Loucy (cell line): ENCODE results near the gene ATPAF2.

Source experiments
- H2AFZ ChIP-seq: fragments of 200-600 bp; sonication (generic); 2 replicates; pipeline ENCODE4 v1.6.0; 2016; ENCODE audit warnings: antibody characterized with exemption, mild to moderate bottlenecking, low read length, moderate library complexity
- H3F3A ChIP-seq: fragments of 200-600 bp; 2 replicates; pipeline ENCODE4 v1.6.0; 2016; ENCODE audit warnings: antibody characterized with exemption, low read depth, mild to moderate bottlenecking
- H3K27me3 ChIP-seq: fragments of 200-600 bp; sonication (generic); 2 replicates; pipeline ENCODE4 v1.6.1; 2014; ENCODE audit warnings: low read length, mild to moderate bottlenecking; ENCODE audit not compliant: insufficient read depth, poor library complexity, severe bottlenecking
- H3K36me3 ChIP-seq: fragments of 200-600 bp; sonication (generic); 2 replicates; pipeline ENCODE4 v1.6.1; 2016; ENCODE audit warnings: low read length; ENCODE audit not compliant: insufficient read depth
- H3K4me1 ChIP-seq: fragments of 200-600 bp; sonication (generic); 2 replicates; pipeline ENCODE4 v1.5.1; 2014; ENCODE audit warnings: low read length, mild to moderate bottlenecking; ENCODE audit not compliant: insufficient read depth, poor library complexity, severe bottlenecking
- H3K4me2 ChIP-seq: fragments of 200-600 bp; sonication (generic); 2 replicates; pipeline ENCODE4 v1.6.0; 2014; ENCODE audit warnings: antibody characterized with exemption, low read length, low read depth, mild to moderate bottlenecking; ENCODE audit not compliant: poor library complexity, severe bottlenecking
- H3K4me3 ChIP-seq: fragments of 200-600 bp; sonication (generic); 2 replicates; pipeline ENCODE4 v1.5.1; 2014; ENCODE audit warnings: low read length, mild to moderate bottlenecking, mixed read lengths; ENCODE audit not compliant: poor library complexity, severe bottlenecking
- H3K79me2 ChIP-seq: fragments of 200-600 bp; sonication (generic); 2 replicates; pipeline ENCODE4 v1.6.1; 2014; ENCODE audit warnings: low read length; ENCODE audit not compliant: insufficient read depth
- H3K9ac ChIP-seq: fragments of 200-600 bp; sonication (generic); 2 replicates; pipeline ENCODE4 v1.6.0; 2014; ENCODE audit warnings: mild to moderate bottlenecking, low read depth, low read length, moderate library complexity; ENCODE audit not compliant: poor library complexity, severe bottlenecking
- H3K9me2 ChIP-seq: fragments of 200-600 bp; sonication (generic); replicated peaks from 2 replicates; pipeline ENCODE4 v1.6.1; 2016; ENCODE audit warnings: low read depth, low read length, mixed read lengths
- H3K9me3 ChIP-seq: fragments of 200-600 bp; sonication (generic); 2 replicates; pipeline ENCODE4 v1.6.1; 2014; ENCODE audit warnings: mild to moderate bottlenecking, antibody characterized with exemption, low read length, low read depth; ENCODE audit not compliant: insufficient read depth
- H4K20me1 ChIP-seq: fragments of 200-600 bp; sonication (generic); 2 replicates; pipeline ENCODE4 v1.6.0; 2014; ENCODE audit warnings: antibody characterized with exemption, low read length, mild to moderate bottlenecking; ENCODE audit not compliant: insufficient read depth, poor library complexity, severe bottlenecking
- EZH2phosphoT487 ChIP-seq: fragments of 200-600 bp; IDR thresholded peaks from 2 replicates; pipeline ENCODE4 v1.6.1; 2018; ENCODE audit warnings: antibody characterized with exemption, mild to moderate bottlenecking, moderate library complexity, borderline replicate concordance
- TF ChIP-seq, protein P1 (sequence below): fragments of 200-600 bp; sonication (generic); conservative IDR thresholded peaks from 2 replicates; pipeline ENCODE4 v1.5.1; 2014; ENCODE audit warnings: mild to moderate bottlenecking, antibody characterized with exemption, low read length

The ATPAF2 gene

GRCh38 chr17:17983376-17983775 is 55.6 kb downstream of the ATPAF2 start:
- Histone ChIP-seq H3K4me2 (no peak overlapping the region), H3K36me3 (no peaks in the 10 kb centered on the region), H3K4me1 (no peaks in the 10 kb centered on the region), H3K27me3 (no peaks in the 10 kb centered on the region), H3K9ac (no peak overlapping the region), H2AFZ (no peak overlapping the region), H4K20me1 (no peaks in the 10 kb centered on the region), H3K9me3 (no peaks in the 10 kb centered on the region), H3F3A (no peaks in the 10 kb centered on the region), H3K4me3 (no peak overlapping the region), H3K9me2 (no peaks in the 10 kb centered on the region), H3K79me2 (no peaks in the 10 kb centered on the region)
- TF ChIP-seq EZH2phosphoT487: no peak
- TF ChIP-seq, protein P1, sequence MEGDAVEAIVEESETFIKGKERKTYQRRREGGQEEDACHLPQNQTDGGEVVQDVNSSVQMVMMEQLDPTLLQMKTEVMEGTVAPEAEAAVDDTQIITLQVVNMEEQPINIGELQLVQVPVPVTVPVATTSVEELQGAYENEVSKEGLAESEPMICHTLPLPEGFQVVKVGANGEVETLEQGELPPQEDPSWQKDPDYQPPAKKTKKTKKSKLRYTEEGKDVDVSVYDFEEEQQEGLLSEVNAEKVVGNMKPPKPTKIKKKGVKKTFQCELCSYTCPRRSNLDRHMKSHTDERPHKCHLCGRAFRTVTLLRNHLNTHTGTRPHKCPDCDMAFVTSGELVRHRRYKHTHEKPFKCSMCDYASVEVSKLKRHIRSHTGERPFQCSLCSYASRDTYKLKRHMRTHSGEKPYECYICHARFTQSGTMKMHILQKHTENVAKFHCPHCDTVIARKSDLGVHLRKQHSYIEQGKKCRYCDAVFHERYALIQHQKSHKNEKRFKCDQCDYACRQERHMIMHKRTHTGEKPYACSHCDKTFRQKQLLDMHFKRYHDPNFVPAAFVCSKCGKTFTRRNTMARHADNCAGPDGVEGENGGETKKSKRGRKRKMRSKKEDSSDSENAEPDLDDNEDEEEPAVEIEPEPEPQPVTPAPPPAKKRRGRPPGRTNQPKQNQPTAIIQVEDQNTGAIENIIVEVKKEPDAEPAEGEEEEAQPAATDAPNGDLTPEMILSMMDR: no peak

GRCh38 chr17:17982801-17983200 is 56.2 kb downstream of the ATPAF2 start:
- H3K9me3 ChIP-seq: no peaks in the 10 kb centered on the region
- no peak overlapping the region for H3K4me3 ChIP-seq
- no peaks in the 10 kb centered on the region for H3K27me3 ChIP-seq
- H3K4me1 ChIP-seq: no peaks in the 10 kb centered on the region
- H3K4me2 ChIP-seq: no peak overlapping the region
- no peak overlapping the region for H3K9ac ChIP-seq
- H4K20me1 ChIP-seq: no peaks in the 10 kb centered on the region
- H3K36me3 ChIP-seq: no peaks in the 10 kb centered on the region
- H3K79me2 ChIP-seq: no peaks in the 10 kb centered on the region
- TF ChIP-seq, protein P1: no peak
- no peak for TF ChIP-seq EZH2phosphoT487
- H2AFZ ChIP-seq: no peak overlapping the region
- no peaks in the 10 kb centered on the region for H3K9me2 ChIP-seq
- H3F3A ChIP-seq: no peaks in the 10 kb centered on the region

- no peaks in the 10 kb centered on the region for H3K36me3 ChIP-seq
- H3K9ac ChIP-seq: no peak overlapping the region
- no peaks in the 10 kb centered on the region for H3K9me3 ChIP-seq
- H3K4me2 ChIP-seq: no peak overlapping the region
- no peaks in the 10 kb centered on the region for H3K27me3 ChIP-seq
- TF ChIP-seq, protein P1: no peak
- TF ChIP-seq EZH2phosphoT487: no peak
- no peaks in the 10 kb centered on the region for H3K9me2 ChIP-seq
- H3K4me3 ChIP-seq: no peak overlapping the region
- H3K4me1 ChIP-seq: no peaks in the 10 kb centered on the region
- no peak overlapping the region for H2AFZ ChIP-seq
- H3K79me2 ChIP-seq: no peaks in the 10 kb centered on the region
- H4K20me1 ChIP-seq: no peaks in the 10 kb centered on the region
- no peaks in the 10 kb centered on the region for H3F3A ChIP-seq
Observed at GRCh38 chr17:17981330-17981729, 57.6 kb downstream of the ATPAF2 start.
